ENCODE measurements around the gene C3orf20.

The C3orf20 gene

GRCh38 chr3:14674841-14675240 is at the start of gene C3orf20:
Gene C3orf20 (plus strand): TSS chr3:14675141. CDS start chr3:14682714, 7,573 bp downstream.
- no peaks in the 10 kb centered on the region for H3K27me3 Mint-ChIP-seq
- no peak within 1 kb of the TSS for H3K4me3 Mint-ChIP-seq
- peak within 1 kb of the TSS in 1 of 2 donors; percentile 16 for H3K27ac Mint-ChIP-seq
- peaks cover 0 to 5% of the 10 kb centered on the region in 2 donors for H3K9me3 Mint-ChIP-seq
- DNase-seq (no peak), ATAC-seq (no peak)
- H3K4me1 Mint-ChIP-seq, result no peaks in the 10 kb centered on the region

GRCh38 chr3:14625443-14625842 is 49.5 kb upstream of the C3orf20 start:
- no peak overlapping the region for H3K4me3 Mint-ChIP-seq
- DNase-seq (no peak), ATAC-seq (no peak)
- H3K27me3 Mint-ChIP-seq, result no peaks in the 10 kb centered on the region
- no peaks in the 10 kb centered on the region for H3K4me1 Mint-ChIP-seq
- no peak overlapping the region for H3K27ac Mint-ChIP-seq
- no peaks in the 10 kb centered on the region for H3K9me3 Mint-ChIP-seq

- Mint-ChIP-seq H3K4me3 (no peak overlapping the region), H3K4me1 (no peaks in the 10 kb centered on the region), H3K9me3 (no peaks in the 10 kb centered on the region), H3K27ac (no peak overlapping the region), H3K27me3 (no peaks in the 10 kb centered on the region)
- ATAC-seq (no peak), DNase-seq (no peak)
These were observed 47.1 kb upstream of the C3orf20 start for GRCh38 chr3:14627815-14628214.

- Mint-ChIP-seq H3K27ac (no peak overlapping the region), H3K27me3 (no peaks in the 10 kb centered on the region), H3K4me1 (no peaks in the 10 kb centered on the region), H3K9me3 (no peaks in the 10 kb centered on the region), H3K4me3 (no peak overlapping the region)
- no peak for ATAC-seq
- DNase-seq, result no peak
These were observed 46.5 kb upstream of the C3orf20 start for GRCh38 chr3:14628406-14628805.

- ATAC-seq (no peak), DNase-seq (no peak)
- Mint-ChIP-seq H3K9me3 (no peaks in the 10 kb centered on the region), H3K27ac (no peak overlapping the region), H3K4me3 (no peak overlapping the region), H3K27me3 (peaks cover 8% of the 10 kb centered on the region), H3K4me1 (peaks cover 5% of the 10 kb centered on the region)
These were observed 44.4 kb upstream of the C3orf20 start for GRCh38 chr3:14630404-14631100.

GRCh38 chr3:14631101-14631497 is 43.8 kb upstream of the C3orf20 start:
- Mint-ChIP-seq H3K27me3 (peaks cover 13% of the 10 kb centered on the region), H3K9me3 (no peaks in the 10 kb centered on the region), H3K4me1 (peaks cover 5% of the 10 kb centered on the region), H3K27ac (no peak overlapping the region), H3K4me3 (no peak overlapping the region)
- no peak for DNase-seq
- no peak for ATAC-seq

- Mint-ChIP-seq H3K4me1 (peaks cover 5% of the 10 kb centered on the region), H3K27ac (no peak overlapping the region), H3K4me3 (no peak overlapping the region), H3K9me3 (no peaks in the 10 kb centered on the region), H3K27me3 (peaks cover 21% of the 10 kb centered on the region)
- ATAC-seq, result no peak
- no peak for DNase-seq
These were observed 43.1 kb upstream of the C3orf20 start for GRCh38 chr3:14631687-14632441.

GRCh38 chr3:14632442-14632930 is 42.5 kb upstream of the C3orf20 start:
- Mint-ChIP-seq H3K9me3 (no peaks in the 10 kb centered on the region), H3K4me1 (peaks cover 5% of the 10 kb centered on the region)

GRCh38 chr3:14633417-14633816 is 41.5 kb upstream of the C3orf20 start:
- no peak overlapping the region for H3K4me3 Mint-ChIP-seq
- DNase-seq (no peak), ATAC-seq (peak; percentile 26)
- H3K9me3 Mint-ChIP-seq, result no peaks in the 10 kb centered on the region
- peaks cover 33% of the 10 kb centered on the region for H3K27me3 Mint-ChIP-seq
- peaks cover 5% of the 10 kb centered on the region for H3K4me1 Mint-ChIP-seq
- H3K27ac Mint-ChIP-seq, result no peak overlapping the region

More at GRCh38 chr3:14632442-14632930, 42.5 kb upstream of the C3orf20 start:
- H3K4me3 Mint-ChIP-seq, result no peak overlapping the region
- peak overlapping the region in 1 of 2 donors; percentile 69 for H3K27ac Mint-ChIP-seq
- peaks cover 27% of the 10 kb centered on the region for H3K27me3 Mint-ChIP-seq
- no peak for ATAC-seq
- no peak for DNase-seq

GRCh38 chr3:14633819-14634424 is 41.0 kb upstream of the C3orf20 start:
- peak; percentile 38 to 62 for DNase-seq
- no peaks in the 10 kb centered on the region for H3K9me3 Mint-ChIP-seq
- no peak overlapping the region for H3K27ac Mint-ChIP-seq
- H3K4me1 Mint-ChIP-seq, result peaks cover 5% of the 10 kb centered on the region
- peak; percentile 82 for ATAC-seq
- peaks cover 38% of the 10 kb centered on the region for H3K27me3 Mint-ChIP-seq
- no peak overlapping the region for H3K4me3 Mint-ChIP-seq

GRCh38 chr3:14634763-14635400 is 40.1 kb upstream of the C3orf20 start:
- Mint-ChIP-seq H3K9me3 (no peaks in the 10 kb centered on the region), H3K4me1 (peaks cover 5% of the 10 kb centered on the region), H3K27me3 (peaks cover 44% of the 10 kb centered on the region), H3K27ac (no peak overlapping the region), H3K4me3 (no peak overlapping the region)
- ATAC-seq (no peak), DNase-seq (no peak)

- Mint-ChIP-seq H3K4me3 (no peak overlapping the region), H3K27me3 (peaks cover 50% of the 10 kb centered on the region), H3K27ac (no peak overlapping the region), H3K4me1 (peaks cover 5% of the 10 kb centered on the region), H3K9me3 (no peaks in the 10 kb centered on the region)
- DNase-seq (no peak), ATAC-seq (no peak)
These were observed 38.3 kb upstream of the C3orf20 start for GRCh38 chr3:14636496-14637087.

GRCh38 chr3:14640157-14640562 is 34.8 kb upstream of the C3orf20 start:
- Mint-ChIP-seq H3K4me3 (no peak overlapping the region), H3K27me3 (peaks cover 46% of the 10 kb centered on the region), H3K9me3 (no peaks in the 10 kb centered on the region), H3K4me1 (no peaks in the 10 kb centered on the region), H3K27ac (no peak overlapping the region)
- no peak for ATAC-seq
- DNase-seq, result no peak

GRCh38 chr3:14640734-14641133 is 34.2 kb upstream of the C3orf20 start:
- no peaks in the 10 kb centered on the region for H3K4me1 Mint-ChIP-seq
- no peak overlapping the region for H3K4me3 Mint-ChIP-seq
- H3K9me3 Mint-ChIP-seq, result no peaks in the 10 kb centered on the region
- no peak overlapping the region for H3K27ac Mint-ChIP-seq
- DNase-seq, result no peak
- no peak for ATAC-seq
- H3K27me3 Mint-ChIP-seq, result peaks cover 41% of the 10 kb centered on the region

GRCh38 chr3:14641346-14641745 is 33.6 kb upstream of the C3orf20 start:
- Mint-ChIP-seq H3K27ac (no peak overlapping the region), H3K9me3 (no peaks in the 10 kb centered on the region), H3K27me3 (peaks cover 35% of the 10 kb centered on the region), H3K4me3 (no peak overlapping the region), H3K4me1 (no peaks in the 10 kb centered on the region)
- DNase-seq (no peak), ATAC-seq (no peak)

Measured in stimulated activated naive CD8-positive, alpha-beta T cell treated with anti-CD3 and anti-CD28 coated beads, Interleukin-15, amount 100 ng/mL, for 72 hours (primary cell).